GM19025 (cell line): ENCODE results near the gene KCNJ3.
"Not testable (repeated sequence)": the region's sequence is repeated elsewhere in the genome, so short reads cannot be mapped to it uniquely, and the experiment has no call there.

Source experiments
- ATAC-seq: cut with Tn5 transposase; IDR thresholded peaks from one replicate; pipeline ENCODE4 v1.9.1; 2021; ENCODE audit warnings: mild to moderate bottlenecking, low read depth, moderate library complexity; ENCODE audit not compliant: unreplicated experiment

The KCNJ3 gene

DNA sequence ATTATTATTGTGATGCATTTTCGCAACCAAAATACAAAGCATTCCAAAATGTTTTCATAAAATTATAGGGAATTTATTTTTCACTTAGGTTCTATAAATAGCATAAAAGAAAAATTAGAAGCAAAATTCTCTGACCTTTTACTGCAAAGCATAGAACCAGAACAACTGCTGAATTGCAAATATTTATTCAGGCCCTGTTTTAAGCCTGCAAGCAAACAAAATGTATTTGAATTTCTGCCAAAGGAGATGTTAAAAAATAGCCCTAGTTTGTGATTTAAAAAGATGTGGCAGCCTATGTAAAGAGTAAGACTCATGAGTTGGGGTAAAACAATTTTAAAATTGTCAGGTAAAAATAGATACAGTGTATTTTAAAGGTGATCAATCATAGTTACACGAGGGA lies 138.1 kb downstream of the KCNJ3 start:
- no peak for ATAC-seq

DNA sequence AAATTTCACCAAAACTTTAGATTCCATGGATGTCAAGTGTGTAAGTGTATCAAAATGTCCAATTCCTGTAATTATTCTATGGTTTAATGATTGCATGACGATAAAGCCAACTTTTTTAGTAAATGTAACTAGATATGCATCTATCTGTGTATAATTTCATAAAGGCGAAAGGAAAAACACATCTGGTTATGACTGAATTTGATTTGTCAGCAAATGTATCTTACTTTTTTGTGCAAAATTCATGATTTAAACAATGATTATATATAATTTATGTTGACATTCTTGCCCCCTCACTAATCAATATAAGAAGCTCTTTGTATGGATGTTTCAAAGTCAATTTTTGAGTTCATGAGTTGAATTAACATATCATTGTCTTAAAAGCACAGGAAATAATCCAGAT lies 138.5 kb downstream of the KCNJ3 start:
- ATAC-seq: no peak

DNA sequence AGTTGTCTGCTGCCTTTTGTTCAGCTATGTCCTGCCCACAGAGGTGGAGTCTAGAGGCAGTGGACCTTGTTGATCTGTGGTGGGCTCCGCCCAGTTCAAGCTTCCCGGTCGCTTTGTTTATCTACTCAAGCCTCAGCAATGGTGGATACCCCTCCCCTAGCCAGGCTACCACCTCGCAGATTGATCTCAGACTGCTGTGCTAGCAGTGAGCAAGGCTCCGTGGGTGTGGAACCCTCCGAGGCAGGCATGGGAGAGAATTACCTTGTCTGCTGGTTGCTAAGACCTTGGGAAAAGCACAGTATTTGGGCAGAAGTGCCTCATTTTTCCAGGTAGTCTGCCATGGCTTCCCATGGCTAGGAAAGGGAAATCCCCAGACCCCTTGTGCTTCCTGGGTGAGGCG lies 146.0 kb downstream of the KCNJ3 start:
- ATAC-seq: no peak

DNA sequence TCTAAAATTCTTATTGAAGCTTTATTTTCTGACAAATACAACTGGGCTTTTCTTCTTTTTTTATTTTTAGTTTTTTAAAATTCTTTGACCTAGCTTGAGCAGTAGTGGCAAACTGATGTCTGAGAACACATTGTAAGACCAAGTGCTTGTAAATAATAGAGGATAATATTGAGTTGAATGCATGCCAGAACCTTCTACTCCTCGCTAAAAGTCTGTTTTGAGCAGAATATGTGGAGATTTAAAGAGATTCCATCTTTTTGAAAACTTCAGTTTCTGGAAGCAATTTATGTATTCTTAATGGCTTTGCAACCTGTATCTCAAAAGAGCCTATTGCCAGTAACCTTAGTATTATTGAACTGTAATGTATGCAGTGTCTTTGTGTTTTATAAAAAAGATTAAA lies 148.3 kb downstream of the KCNJ3 start:
- ATAC-seq: no peak

DNA sequence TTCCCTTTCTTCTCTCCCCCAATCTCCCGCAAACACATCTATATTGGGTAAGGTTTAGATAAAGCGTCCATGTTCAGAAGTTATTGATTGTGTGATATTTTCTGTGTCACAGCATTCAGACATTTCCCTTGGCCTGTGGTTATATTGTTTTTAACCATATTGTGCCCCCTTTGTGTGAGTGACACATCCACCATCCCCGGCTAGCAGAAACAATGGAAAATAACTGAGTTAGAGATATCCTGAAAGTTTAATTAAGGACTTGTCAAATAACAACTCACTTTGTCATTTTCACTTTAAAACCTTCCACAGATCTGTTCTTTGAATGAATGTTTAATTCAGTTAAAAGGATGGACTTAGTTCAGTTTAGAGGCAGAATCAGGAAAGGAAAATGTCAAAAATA lies 151.0 kb downstream of the KCNJ3 start:
- no peak for ATAC-seq

DNA sequence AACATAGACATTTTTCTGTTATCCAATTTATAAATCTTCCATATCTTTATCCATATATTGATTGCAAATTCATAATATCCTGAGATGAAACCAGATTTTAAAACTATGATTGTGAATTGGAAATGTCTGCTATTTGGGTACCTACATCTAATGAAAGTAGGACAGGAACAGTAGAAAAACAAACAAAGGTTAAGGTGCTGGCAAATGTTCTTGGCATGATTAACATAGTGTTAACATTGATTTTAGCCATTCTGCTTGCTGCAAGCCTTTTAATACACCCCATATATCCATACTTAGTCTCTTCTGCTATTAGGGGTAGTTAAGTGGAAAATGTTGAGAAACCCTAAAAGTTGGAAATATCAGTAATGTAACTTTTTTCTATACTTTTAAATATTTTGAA lies 152.0 kb downstream of the KCNJ3 start:
- no peak for ATAC-seq

DNA sequence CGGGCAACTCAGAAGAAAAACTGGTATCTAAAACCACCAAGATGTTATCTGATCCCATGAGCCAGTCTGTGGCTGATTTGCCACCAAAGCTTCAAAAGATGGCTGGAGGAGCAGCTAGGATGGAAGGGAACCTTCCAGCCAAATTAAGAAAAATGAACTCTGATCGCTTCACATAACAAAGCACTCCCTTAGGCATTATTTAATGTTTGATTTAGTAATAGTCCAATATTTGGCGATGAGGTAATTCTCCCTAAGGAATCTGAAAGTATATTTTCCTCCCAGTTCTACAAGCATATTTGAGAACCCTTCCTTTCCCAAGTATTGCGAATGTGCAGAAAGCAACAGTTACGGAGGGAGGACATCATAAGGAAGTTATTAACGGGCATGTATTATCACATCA lies 156.6 kb downstream of the KCNJ3 start:
- no peak for ATAC-seq

DNA sequence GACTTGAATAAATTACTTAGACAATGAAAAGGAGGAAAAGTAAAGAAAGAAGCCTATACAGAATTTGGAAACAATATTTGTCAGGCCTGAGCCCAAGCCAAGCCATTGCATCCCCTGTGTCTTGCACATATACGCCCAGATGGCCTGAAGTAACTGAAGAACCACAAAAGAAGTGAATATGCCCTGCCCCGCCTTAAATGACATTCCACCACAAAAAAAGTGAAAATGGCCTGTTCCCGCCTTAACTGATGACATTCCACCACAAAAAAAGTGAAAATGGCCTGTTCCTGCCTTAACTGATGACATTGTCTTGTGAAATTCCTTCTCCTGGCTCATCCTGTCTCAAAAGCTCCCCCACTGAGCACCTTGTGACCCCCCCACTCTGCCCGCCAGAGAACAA lies 168.7 kb downstream of the KCNJ3 start:
- not testable (repeated sequence) for ATAC-seq

DNA sequence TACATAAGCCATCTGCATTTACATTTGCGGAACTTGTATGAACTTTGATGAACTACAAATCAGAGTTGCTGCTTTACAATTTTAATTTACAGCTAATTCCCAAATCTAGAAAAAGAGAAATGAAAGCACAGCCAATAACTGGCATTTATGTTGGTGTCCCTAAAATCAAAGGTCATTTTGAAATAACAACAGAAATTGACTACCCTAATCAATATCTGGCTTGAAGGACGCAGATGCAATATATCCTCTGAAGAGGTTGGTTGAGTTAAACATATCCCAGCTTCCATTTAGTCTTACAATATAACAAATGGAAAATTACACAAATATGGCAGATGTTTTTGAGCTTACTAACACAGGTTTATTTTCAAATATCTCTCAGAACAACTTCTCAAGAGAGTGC lies 177.5 kb downstream of the KCNJ3 start:
- no peak for ATAC-seq

DNA sequence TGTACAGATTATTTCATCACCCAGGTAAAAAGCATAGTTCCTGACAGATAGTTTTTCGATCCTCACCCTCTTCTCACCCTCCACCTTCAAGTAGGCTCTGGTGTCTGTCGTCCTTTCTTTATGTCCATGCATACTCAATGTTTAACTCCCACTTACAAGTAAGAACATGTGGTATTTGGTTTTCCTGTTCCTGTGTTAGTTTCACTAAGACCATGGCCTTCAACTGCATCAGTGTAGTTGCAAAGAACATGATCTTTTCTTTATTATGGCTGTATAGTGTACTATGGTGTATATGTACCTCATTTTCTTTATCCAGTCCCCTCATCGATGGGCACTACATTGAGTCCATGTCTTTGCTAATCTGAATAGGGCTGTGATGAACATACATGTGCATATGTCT lies 184.2 kb downstream of the KCNJ3 start:
- ATAC-seq: no peak

DNA sequence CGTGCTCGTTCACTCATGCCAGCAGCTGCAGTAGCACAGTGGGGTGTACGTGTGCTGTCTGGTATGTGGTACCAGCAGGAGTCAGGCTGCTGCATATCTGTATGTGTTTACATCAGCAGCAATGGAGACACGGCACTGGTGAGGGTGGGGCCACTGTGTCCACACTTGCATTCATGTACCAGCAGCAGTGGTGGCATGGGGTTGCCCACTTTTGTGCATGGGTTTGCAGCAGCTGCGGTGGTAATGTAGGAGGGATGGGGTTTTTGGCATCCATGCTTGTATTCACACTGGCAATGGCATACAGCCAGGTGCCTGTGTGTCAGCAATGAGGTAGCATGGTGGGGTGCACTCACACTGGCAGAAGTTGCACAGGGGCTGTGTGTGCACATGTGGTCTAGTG lies 187.8 kb downstream of the KCNJ3 start:
- ATAC-seq: no peak

DNA sequence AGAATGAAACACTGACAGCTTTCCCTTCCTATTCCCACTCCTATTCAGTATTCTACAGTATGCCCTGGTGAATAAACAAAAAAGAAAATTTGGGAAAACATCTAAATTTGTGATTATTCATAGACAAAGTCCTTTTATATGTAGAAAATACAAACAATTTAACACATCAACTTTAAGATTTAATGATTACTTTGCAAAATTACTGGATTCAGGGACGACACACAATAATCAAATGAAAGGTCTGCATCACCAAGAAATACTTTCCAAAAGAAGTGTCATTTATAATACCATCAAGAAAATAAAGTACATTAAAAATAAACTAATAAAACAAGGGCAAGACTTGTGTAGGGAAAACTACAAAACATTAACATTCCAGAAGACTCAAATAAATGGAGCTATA lies 199.8 kb downstream of the KCNJ3 start:
- no peak for ATAC-seq

DNA sequence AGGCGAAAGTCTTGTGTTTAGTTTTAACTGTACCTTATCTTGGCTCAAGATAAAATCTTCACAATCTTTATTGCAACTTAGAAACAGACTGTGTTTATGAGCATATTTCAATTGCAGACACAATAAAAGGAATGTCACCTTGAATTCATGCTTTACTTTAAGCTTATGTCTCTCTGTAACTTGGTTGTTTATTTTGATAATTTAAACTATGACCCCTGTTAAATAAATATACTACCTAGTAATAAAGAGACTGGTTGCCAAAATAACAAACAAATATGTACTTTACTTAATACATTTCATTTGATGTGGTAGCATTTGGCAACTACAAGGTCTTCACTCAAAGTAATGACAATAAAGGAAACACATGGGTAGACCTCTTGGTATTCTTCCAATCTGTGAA lies 202.6 kb downstream of the KCNJ3 start:
- no peak for ATAC-seq
